ENCODE data around the gene SPOCK3. TPM values are rescaled to one million over a fixed set of nuclear protein-coding genes. Genes with fewer than 3 reads are reported as not detected.

The SPOCK3 gene
- total and polyA plus RNA-seq, 2 experiments from 2014 or later: 1.6 to 4.1 TPM

- H3K27ac ChIP-seq (ENCODE audit: low read depth): no peak overlapping the region
- no peak for TF ChIP-seq JUNB (IDR thresholded peaks at IDR 0.05; ENCODE audit: unreplicated experiment)
- no peak for TF ChIP-seq POLR2AphosphoS5 (IDR thresholded peaks at IDR 0.05; ENCODE audit: low read depth)
- TF ChIP-seq ZNF462 (CRISPR knock-in tag; IDR thresholded peaks at IDR 0.05): no peak
- no peak for TF ChIP-seq EZH2 (IDR thresholded peaks at IDR 0.05; ENCODE audit: low read depth, unreplicated experiment)
- no peak for TF ChIP-seq ZNF114 (CRISPR knock-in tag; IDR thresholded peaks at IDR 0.05)
- no peak for TF ChIP-seq EZH2phosphoT487 (IDR thresholded peaks at IDR 0.05; ENCODE audit: unreplicated experiment)
- TF ChIP-seq CREB1 (CRISPR knock-in tag; IDR thresholded peaks at IDR 0.05; ENCODE audit: low read depth): no peak
- no peak for TF ChIP-seq REST (IDR thresholded peaks at IDR 0.05; ENCODE audit: unreplicated experiment)
- no peak for TF ChIP-seq ZNF331 (CRISPR knock-in tag; IDR thresholded peaks at IDR 0.05; ENCODE audit: low read depth)
- TF ChIP-seq ETS1 (IDR thresholded peaks at IDR 0.05): no peak
- TF ChIP-seq, protein P1, sequence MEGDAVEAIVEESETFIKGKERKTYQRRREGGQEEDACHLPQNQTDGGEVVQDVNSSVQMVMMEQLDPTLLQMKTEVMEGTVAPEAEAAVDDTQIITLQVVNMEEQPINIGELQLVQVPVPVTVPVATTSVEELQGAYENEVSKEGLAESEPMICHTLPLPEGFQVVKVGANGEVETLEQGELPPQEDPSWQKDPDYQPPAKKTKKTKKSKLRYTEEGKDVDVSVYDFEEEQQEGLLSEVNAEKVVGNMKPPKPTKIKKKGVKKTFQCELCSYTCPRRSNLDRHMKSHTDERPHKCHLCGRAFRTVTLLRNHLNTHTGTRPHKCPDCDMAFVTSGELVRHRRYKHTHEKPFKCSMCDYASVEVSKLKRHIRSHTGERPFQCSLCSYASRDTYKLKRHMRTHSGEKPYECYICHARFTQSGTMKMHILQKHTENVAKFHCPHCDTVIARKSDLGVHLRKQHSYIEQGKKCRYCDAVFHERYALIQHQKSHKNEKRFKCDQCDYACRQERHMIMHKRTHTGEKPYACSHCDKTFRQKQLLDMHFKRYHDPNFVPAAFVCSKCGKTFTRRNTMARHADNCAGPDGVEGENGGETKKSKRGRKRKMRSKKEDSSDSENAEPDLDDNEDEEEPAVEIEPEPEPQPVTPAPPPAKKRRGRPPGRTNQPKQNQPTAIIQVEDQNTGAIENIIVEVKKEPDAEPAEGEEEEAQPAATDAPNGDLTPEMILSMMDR (conservative IDR thresholded peaks at IDR 0.05; ENCODE audit: low read depth in 2 of 2): no peak
- TF ChIP-seq STAT1 (IDR thresholded peaks at IDR 0.05; ENCODE audit: unreplicated experiment): no peak
- no peak for TF ChIP-seq NANOG (IDR thresholded peaks at IDR 0.05; ENCODE audit: borderline replicate concordance)
- no peak overlapping the region for H3K4me3 Mint-ChIP-seq
- no peaks in the 10 kb centered on the region for H3K79me2 ChIP-seq (replicated peaks; ENCODE audit: insufficient read depth)
- H4K20me1 ChIP-seq (replicated peaks; ENCODE audit: insufficient read depth): no peaks in the 10 kb centered on the region
- no peaks in the 10 kb centered on the region; the same call in 2 of the 3 replicates for H3K9me3 Mint-ChIP-seq
- no peak for ATAC-seq
- no peak overlapping the region for H2AFZ ChIP-seq
- no peaks in the 10 kb centered on the region for H3K9me2 ChIP-seq (ENCODE audit: insufficient read depth)
- H3F3A ChIP-seq (replicated peaks; ENCODE audit: low read depth): no peaks in the 10 kb centered on the region
- H3K4me3 ChIP-seq: no peak overlapping the region
- no peaks in the 10 kb centered on the region for H3K27me3 Mint-ChIP-seq (ENCODE audit: insufficient read depth, low read depth, poor library complexity)
- H3K36me3 Mint-ChIP-seq (ENCODE audit: low read depth): no peaks in the 10 kb centered on the region
- H3K27me3 ChIP-seq (ENCODE audit: insufficient read depth): no peaks in the 10 kb centered on the region
- no peak for DNase-seq (ENCODE audit: low spot score)
- H3K36me3 ChIP-seq (ENCODE audit: insufficient read depth): no peaks in the 10 kb centered on the region
- H3K4me2 ChIP-seq: no peak overlapping the region
- H3K4me1 ChIP-seq (ENCODE audit: insufficient read depth): no peaks in the 10 kb centered on the region
- H3K4me1 Mint-ChIP-seq: no peaks in the 10 kb centered on the region; the same call in 2 of the 3 replicates
- no peak overlapping the region for H3K27ac Mint-ChIP-seq
Observed at GRCh38 chr4:166802346-166802745, 431.9 kb downstream of the SPOCK3 start.

Data from GM23338 (cell line).